BE2C (cell line): Measurements from ENCODE around the gene GPRC5B.

ENCODE experiments used
- DNase-seq: peaks from one replicate; pipeline ENCODE4 v3.0.0-alpha.2; 2020
- H3K27me3 ChIP-seq: fragments of 250-450 bp; sonication (Bioruptor Pico); 2 replicates; pipeline ENCODE4 v1.5.1; 2020; ENCODE audit warnings: mild to moderate bottlenecking
- H3K36me3 ChIP-seq: fragments of 250-450 bp; sonication (Bioruptor Pico); 2 replicates; pipeline ENCODE4 v1.5.1; 2020; ENCODE audit warnings: mild to moderate bottlenecking
- H3K4me1 ChIP-seq: fragments of 250-450 bp; sonication (Bioruptor Pico); 2 replicates; pipeline ENCODE4 v1.5.1; 2020
- H3K4me3 ChIP-seq: 2 replicates; pipeline ENCODE4 v1.5.1; 2011; ENCODE audit warnings: low read depth, low read length
- H3K9me3 ChIP-seq: fragments of 250-450 bp; sonication (Bioruptor Pico); 2 replicates; pipeline ENCODE4 v1.5.1; 2020
- TF ChIP-seq, protein P1 (sequence below): IDR thresholded peaks from 2 replicates; pipeline ENCODE4 v1.5.1; 2012; ENCODE audit warnings: mild to moderate bottlenecking, low read depth, low read length

Gene GPRC5B

DNA sequence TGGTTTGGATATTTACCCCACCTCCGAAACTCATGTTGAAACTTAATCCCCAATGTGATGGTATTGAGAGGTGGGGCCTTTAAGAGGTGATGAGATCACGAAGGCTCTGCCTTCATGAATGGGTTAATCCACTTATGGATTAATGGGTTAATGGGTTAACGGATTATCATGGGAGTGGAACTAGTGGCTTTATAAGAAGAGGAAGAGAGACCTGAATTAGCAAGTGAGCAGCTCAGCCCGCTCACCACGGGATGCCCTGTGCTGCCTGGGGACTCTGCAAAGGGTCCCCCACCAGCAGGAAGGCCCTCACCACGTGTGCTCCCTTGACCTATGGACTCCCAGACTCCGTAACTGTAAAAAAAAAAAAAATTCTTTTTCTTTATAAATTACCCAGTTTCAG lies 16.5 kb upstream of the GPRC5B start:
- Histone ChIP-seq H3K4me3 (no peak overlapping the region), H3K4me1 (no peaks in the 10 kb centered on the region), H3K9me3 (no peaks in the 10 kb centered on the region), H3K36me3 (no peaks in the 10 kb centered on the region), H3K27me3 (no peaks in the 10 kb centered on the region)
- no peak for DNase-seq
- TF ChIP-seq, protein P1, sequence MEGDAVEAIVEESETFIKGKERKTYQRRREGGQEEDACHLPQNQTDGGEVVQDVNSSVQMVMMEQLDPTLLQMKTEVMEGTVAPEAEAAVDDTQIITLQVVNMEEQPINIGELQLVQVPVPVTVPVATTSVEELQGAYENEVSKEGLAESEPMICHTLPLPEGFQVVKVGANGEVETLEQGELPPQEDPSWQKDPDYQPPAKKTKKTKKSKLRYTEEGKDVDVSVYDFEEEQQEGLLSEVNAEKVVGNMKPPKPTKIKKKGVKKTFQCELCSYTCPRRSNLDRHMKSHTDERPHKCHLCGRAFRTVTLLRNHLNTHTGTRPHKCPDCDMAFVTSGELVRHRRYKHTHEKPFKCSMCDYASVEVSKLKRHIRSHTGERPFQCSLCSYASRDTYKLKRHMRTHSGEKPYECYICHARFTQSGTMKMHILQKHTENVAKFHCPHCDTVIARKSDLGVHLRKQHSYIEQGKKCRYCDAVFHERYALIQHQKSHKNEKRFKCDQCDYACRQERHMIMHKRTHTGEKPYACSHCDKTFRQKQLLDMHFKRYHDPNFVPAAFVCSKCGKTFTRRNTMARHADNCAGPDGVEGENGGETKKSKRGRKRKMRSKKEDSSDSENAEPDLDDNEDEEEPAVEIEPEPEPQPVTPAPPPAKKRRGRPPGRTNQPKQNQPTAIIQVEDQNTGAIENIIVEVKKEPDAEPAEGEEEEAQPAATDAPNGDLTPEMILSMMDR: no peak

DNA sequence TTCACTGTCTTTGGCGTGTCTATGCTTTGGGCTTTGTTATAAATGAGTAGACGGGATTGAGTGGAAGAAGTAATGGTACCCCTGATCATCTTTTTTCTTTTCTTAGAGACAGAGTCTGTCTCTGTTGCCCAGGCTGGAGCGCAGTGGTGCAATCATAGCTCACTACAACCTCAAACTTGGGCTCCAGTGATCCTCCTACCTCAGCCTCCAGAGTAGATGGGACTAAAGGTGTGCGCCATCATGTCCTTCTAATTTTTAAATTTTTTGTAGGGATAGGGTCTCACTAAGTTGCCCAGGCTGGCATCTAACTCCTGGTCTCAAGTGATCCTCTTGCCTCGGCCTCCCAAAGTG lies 14.9 kb upstream of the GPRC5B start:
- no peak overlapping the region for H3K4me3 ChIP-seq
- DNase-seq: no peak
- H3K27me3 ChIP-seq: no peaks in the 10 kb centered on the region
- TF ChIP-seq, protein P1: no peak
- H3K9me3 ChIP-seq: no peaks in the 10 kb centered on the region
- H3K36me3 ChIP-seq: no peaks in the 10 kb centered on the region
- no peaks in the 10 kb centered on the region for H3K4me1 ChIP-seq

DNA sequence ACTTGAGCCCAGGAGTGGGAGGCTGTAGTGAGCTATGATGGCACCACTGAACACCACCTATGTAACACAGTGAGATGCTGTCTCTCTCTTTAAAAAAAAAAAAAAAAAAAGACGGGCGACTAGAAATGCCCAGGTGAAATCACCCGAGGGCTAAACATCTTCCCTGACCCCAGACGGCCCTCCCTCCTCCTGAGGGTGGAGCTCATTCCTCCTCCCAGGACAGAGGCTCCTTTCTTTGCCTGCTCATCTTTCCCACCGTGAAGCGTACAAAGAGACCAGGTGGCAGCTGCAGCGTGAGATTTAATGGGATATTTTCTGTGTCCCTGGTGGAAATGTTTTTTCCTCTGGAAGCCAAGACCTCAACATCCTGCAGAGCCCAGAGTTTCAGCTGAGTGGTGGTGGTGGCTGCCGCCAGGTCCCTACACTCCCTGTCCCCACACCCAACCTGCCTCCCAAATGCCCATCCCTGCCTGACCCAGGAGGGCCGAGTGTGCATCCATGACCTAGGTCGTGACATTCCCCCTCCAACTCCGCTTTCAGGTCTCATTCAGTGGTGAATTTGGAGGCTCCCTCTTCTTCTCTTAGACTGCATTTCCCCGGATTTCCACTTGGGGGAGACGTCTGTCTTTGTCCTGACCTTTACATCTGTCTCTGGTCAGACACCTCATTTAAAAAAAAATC lies 14.4 kb upstream of the GPRC5B start:
- Histone ChIP-seq H3K36me3 (no peaks in the 10 kb centered on the region), H3K4me1 (no peaks in the 10 kb centered on the region), H3K4me3 (no peak overlapping the region), H3K27me3 (no peaks in the 10 kb centered on the region), H3K9me3 (no peaks in the 10 kb centered on the region)
- peak; percentile 56 for DNase-seq
- TF ChIP-seq, protein P1: peak; percentile 86

DNA sequence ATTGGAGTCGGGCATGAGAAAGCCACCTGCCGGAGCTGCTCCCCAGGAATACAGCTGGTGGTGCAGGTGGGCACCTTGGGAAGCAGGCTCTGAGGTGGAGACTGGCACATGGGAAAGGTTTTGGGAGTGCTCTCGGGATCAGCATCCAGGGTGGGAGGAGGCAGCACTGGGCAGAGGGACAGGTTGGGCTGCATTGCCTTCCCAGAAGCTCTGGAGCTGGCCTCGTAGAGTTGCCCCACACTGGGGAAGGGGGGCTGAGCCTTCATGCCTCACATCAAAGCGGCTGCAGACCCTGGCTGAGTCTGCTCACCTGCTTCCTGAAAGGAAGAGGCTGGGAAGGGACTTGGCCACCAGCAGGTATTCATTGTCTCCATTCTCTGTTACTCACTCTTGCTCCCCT lies 13.5 kb upstream of the GPRC5B start:
- Histone ChIP-seq H3K36me3 (no peaks in the 10 kb centered on the region), H3K4me3 (no peak overlapping the region), H3K27me3 (no peaks in the 10 kb centered on the region), H3K4me1 (no peaks in the 10 kb centered on the region), H3K9me3 (no peaks in the 10 kb centered on the region)
- TF ChIP-seq, protein P1: no peak
- DNase-seq: no peak

DNA sequence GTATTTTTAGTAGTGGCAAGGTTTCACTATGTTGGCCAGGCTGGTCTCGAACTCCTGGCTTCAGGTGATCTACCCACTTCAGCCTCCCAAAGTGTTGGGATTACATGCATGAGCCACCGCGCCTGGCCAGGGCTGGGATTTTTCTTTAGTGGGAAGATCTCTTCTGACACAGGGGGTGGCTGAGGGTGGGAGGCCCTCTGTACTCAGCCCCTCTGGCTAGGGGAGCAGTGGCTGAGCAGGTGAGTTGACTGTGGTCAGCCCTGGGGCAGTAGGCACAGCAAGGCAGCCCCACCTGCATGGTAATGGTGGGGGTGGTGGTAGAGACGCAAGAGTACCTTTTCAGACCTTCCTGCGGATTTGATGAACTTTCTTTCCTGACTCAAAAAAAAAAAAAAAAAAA lies 12.3 kb upstream of the GPRC5B start:
- Histone ChIP-seq H3K27me3 (no peaks in the 10 kb centered on the region), H3K9me3 (no peaks in the 10 kb centered on the region), H3K4me3 (no peak overlapping the region), H3K36me3 (no peaks in the 10 kb centered on the region), H3K4me1 (no peaks in the 10 kb centered on the region)
- no peak for DNase-seq
- TF ChIP-seq, protein P1: no peak

DNA sequence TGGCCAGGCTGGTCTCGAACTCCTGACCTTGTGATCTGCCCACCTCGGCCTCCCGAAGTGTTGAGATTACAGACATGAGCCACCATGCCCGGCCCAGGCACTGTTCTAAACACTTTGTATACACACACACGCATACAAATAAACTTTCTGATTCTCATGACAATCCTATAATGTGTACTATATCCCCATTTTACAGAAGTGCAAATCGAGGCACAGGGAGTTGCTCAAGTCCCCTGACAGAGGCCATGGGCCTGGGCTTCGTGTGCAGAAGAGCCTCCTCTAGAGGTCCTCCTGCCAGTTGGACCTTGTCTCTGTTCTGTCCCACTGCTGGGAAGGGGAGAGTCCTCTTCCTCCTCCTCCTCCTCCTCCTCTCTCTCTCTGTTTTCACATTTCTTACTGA lies 9.9 kb upstream of the GPRC5B start:
- TF ChIP-seq, protein P1: no peak
- H3K36me3 ChIP-seq: no peaks in the 10 kb centered on the region
- no peak for DNase-seq

More for the DNA sequence above, 9.9 kb upstream of the GPRC5B start:
- H3K4me1 ChIP-seq: no peaks in the 10 kb centered on the region
- no peaks in the 10 kb centered on the region for H3K9me3 ChIP-seq
- no peaks in the 10 kb centered on the region for H3K27me3 ChIP-seq
- no peak overlapping the region for H3K4me3 ChIP-seq
